ENCODE data around the gene DMP1.

Gene DMP1

GRCh38 chr4:87649980-87650379, at the start of gene DMP1:
DMP1 (plus strand) TSS chr4:87650280; CDS start chr4:87656493, 6,213 bp downstream.
- DNase-seq (ENCODE audit: low read depth in 2 of 2, low spot score in 1 of 2), result no peak

GRCh38 chr4:87601361-87601760, 48.7 kb upstream of the DMP1 start:
- DNase-seq (ENCODE audit: low read depth in 2 of 2, low spot score in 1 of 2), result no peak

- no peak for DNase-seq (ENCODE audit: low read depth in 2 of 2, low spot score in 1 of 2)
These were observed 41.9 kb upstream of the DMP1 start, which contains the start of gene DSPP for GRCh38 chr4:87608229-87608628. DSPP (plus strand) TSS chr4:87608529; CDS start chr4:87610909, 2,380 bp downstream.

- no peak for DNase-seq (ENCODE audit: low read depth in 2 of 2, low spot score in 1 of 2)
These were observed 35.7 kb upstream of the DMP1 start for GRCh38 chr4:87614292-87614890.

GRCh38 chr4:87616268-87616667, 33.8 kb upstream of the DMP1 start:
- no peak for DNase-seq (ENCODE audit: low read depth in 2 of 2, low spot score in 1 of 2)

GRCh38 chr4:87620086-87620485, 30.0 kb upstream of the DMP1 start:
- DNase-seq (ENCODE audit: low read depth in 2 of 2, low spot score in 1 of 2), result no peak

- DNase-seq (ENCODE audit: low read depth in 2 of 2, low spot score in 1 of 2), result no peak
These were observed 29.6 kb upstream of the DMP1 start for GRCh38 chr4:87620491-87620890.

GRCh38 chr4:87622303-87622702, 27.8 kb upstream of the DMP1 start:
- DNase-seq (ENCODE audit: low read depth in 2 of 2, low spot score in 1 of 2), result no peak

GRCh38 chr4:87624698-87625097, 25.4 kb upstream of the DMP1 start:
- DNase-seq (ENCODE audit: low read depth in 2 of 2, low spot score in 1 of 2), result no peak

- no peak for DNase-seq (ENCODE audit: low read depth in 2 of 2, low spot score in 1 of 2)
These were observed 18.4 kb upstream of the DMP1 start for GRCh38 chr4:87631668-87632067.

- DNase-seq (ENCODE audit: low read depth in 2 of 2, low spot score in 1 of 2), result no peak
These were observed 17.6 kb upstream of the DMP1 start for GRCh38 chr4:87632469-87632868.

- no peak for DNase-seq (ENCODE audit: low read depth in 2 of 2, low spot score in 1 of 2)
These were observed 16.8 kb upstream of the DMP1 start for GRCh38 chr4:87633243-87633642.

GRCh38 chr4:87644286-87644685, 5.8 kb upstream of the DMP1 start:
- no peak for DNase-seq (ENCODE audit: low read depth in 2 of 2, low spot score in 1 of 2)

GRCh38 chr4:87650938-87651337, 858 bp downstream of the DMP1 start:
- DNase-seq (ENCODE audit: low read depth in 2 of 2, low spot score in 1 of 2), result no peak

- DNase-seq (ENCODE audit: low read depth in 2 of 2, low spot score in 1 of 2), result no peak
These were observed 1.9 kb downstream of the DMP1 start for GRCh38 chr4:87651941-87652340.

- no peak for DNase-seq (ENCODE audit: low read depth in 2 of 2, low spot score in 1 of 2)
These were observed 4.5 kb downstream of the DMP1 start for GRCh38 chr4:87654487-87655044.

GRCh38 chr4:87657525-87657924, 7.4 kb downstream of the DMP1 start:
- DNase-seq (ENCODE audit: low read depth in 2 of 2, low spot score in 1 of 2), result no peak

- no peak for DNase-seq (ENCODE audit: low read depth in 2 of 2, low spot score in 1 of 2)
These were observed 9.3 kb downstream of the DMP1 start for GRCh38 chr4:87659247-87659931.

- DNase-seq (ENCODE audit: low read depth in 2 of 2, low spot score in 1 of 2), result no peak
These were observed 12.8 kb downstream of the DMP1 start for GRCh38 chr4:87662871-87663270.

GRCh38 chr4:87669373-87669772, 19.3 kb downstream of the DMP1 start:
- DNase-seq (ENCODE audit: low read depth in 2 of 2, low spot score in 1 of 2), result no peak

- no peak for DNase-seq (ENCODE audit: low read depth in 2 of 2, low spot score in 1 of 2)
These were observed 27.7 kb downstream of the DMP1 start for GRCh38 chr4:87677731-87678130.

GRCh38 chr4:87679449-87680169, 29.5 kb downstream of the DMP1 start:
- no peak for DNase-seq (ENCODE audit: low read depth in 2 of 2, low spot score in 1 of 2)

Measured in stimulated activated CD8-positive, alpha-beta memory T cell treated with anti-CD3 and anti-CD28 coated beads, Interleukin-4, amount 100 ng/mL, for 1 hour (primary cell).